ENCODE results near the gene SVOPL.
A peak's percentile ranks its signal among the peaks of the same experiment; 100 is the strongest.
"Not testable (repeated sequence)": the region's sequence is repeated elsewhere in the genome, so short reads cannot be mapped to it uniquely, and the experiment has no call there.

SVOPL gene

GRCh38 chr7:138700857-138701536, at the start of gene SVOPL:
Gene SVOPL (minus strand): TSS chr7:138701362. CDS start chr7:138679045, 22,317 bp downstream.
- no peak for FAIRE-seq
- DNase-seq (ENCODE audit: insufficient read length, low spot score) = no peak

DNA sequence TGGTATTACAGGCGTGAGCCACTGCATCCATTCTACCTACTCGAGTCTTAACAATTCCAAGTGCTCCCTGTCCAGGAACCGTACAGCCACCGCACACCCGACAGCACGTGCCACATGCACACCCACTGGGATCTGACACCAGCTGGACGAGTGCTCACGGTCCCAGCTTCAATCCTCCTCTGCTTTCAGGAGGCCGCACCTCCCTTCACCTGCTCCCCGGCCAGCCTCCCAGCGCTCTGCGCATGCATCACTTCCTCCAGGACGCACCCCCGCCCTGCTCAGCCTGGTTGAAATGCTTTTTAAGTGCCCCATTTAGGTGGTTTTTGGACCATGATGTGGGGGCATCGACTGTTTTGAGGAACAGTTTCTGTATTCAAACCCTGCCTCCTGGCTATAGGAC, 49.3 kb upstream of the SVOPL start:
- no peak for FAIRE-seq
- DNase-seq (ENCODE audit: insufficient read length, low spot score) = no peak

GRCh38 chr7:138749960-138750359, 48.8 kb upstream of the SVOPL start:
- DNase-seq (ENCODE audit: insufficient read length, low spot score) (no peak), FAIRE-seq (no peak)

DNA sequence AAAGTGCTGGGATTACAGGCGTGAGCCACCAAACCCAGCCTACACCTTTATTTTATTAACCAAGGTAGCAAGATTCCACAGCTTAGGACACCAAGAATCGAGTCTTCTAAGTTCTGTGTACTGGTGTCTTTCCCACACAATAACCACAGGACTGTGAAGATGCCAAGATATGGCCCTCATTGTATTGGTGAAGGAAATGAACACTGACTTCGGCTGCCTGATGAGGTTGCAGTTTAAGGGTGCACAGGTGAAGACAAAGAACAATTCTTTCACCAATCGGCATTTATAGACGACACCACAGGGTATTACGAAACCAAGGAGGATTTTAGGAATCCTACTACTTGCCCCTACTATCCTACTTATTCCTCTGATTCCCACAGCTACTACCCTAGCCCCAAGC, 47.5 kb upstream of the SVOPL start:
- FAIRE-seq = no peak

GRCh38 chr7:138746073-138746472, 44.9 kb upstream of the SVOPL start:
- DNase-seq (ENCODE audit: insufficient read length, low spot score) = no peak
- FAIRE-seq = no peak

More for the DNA sequence above, 47.5 kb upstream of the SVOPL start:
- DNase-seq (ENCODE audit: insufficient read length, low spot score) = no peak

GRCh38 chr7:138745189-138745588, 44.0 kb upstream of the SVOPL start:
- FAIRE-seq (no peak), DNase-seq (ENCODE audit: insufficient read length, low spot score) (no peak)

- DNase-seq (ENCODE audit: insufficient read length, low spot score) (no peak), FAIRE-seq (no peak)
These were observed 40.2 kb upstream of the SVOPL start for GRCh38 chr7:138741453-138741735.

GRCh38 chr7:138739859-138740258, 38.7 kb upstream of the SVOPL start:
- no peak for FAIRE-seq
- DNase-seq (ENCODE audit: insufficient read length, low spot score) = no peak

- peak; percentile 61 for DNase-seq (ENCODE audit: insufficient read length, low spot score)
- FAIRE-seq = peak; percentile 87
These were observed 37.6 kb upstream of the SVOPL start for GRCh38 chr7:138738551-138739335.

- DNase-seq (ENCODE audit: insufficient read length, low spot score) (no peak), FAIRE-seq (no peak)
These were observed 37.0 kb upstream of the SVOPL start for GRCh38 chr7:138738114-138738513.

DNA sequence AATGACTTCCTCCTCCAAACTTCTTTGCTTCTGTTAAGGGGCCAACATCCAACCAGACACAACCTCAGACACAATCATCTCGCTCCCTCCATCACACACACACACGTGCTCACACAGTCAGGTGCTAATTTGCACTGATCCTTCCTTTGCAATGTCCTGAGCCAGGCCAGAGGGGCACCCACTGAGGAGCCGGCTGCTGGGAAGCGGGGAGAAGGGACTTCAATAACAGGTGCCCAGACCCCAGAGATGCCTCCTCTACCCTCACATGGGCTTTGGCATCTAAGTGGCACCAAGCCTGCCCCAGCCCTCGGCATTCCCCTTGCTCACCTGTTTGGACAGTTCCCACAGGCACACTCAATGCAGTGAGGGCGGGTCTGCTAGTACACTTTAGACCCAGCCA, 34.2 kb upstream of the SVOPL start:
- FAIRE-seq = no peak
- DNase-seq (ENCODE audit: insufficient read length, low spot score) = no peak

GRCh38 chr7:138731733-138732132, 30.6 kb upstream of the SVOPL start:
- FAIRE-seq; DNase-seq (ENCODE audit: insufficient read length, low spot score): not testable (repeated sequence)

- DNase-seq (ENCODE audit: insufficient read length, low spot score) = no peak
- FAIRE-seq = no peak
These were observed 28.3 kb upstream of the SVOPL start for GRCh38 chr7:138729444-138729843.

- FAIRE-seq = no peak
- no peak for DNase-seq (ENCODE audit: insufficient read length, low spot score)
These were observed 26.4 kb upstream of the SVOPL start for GRCh38 chr7:138727336-138728099.

GRCh38 chr7:138726288-138726687, 25.1 kb upstream of the SVOPL start:
- no peak for FAIRE-seq

DNA sequence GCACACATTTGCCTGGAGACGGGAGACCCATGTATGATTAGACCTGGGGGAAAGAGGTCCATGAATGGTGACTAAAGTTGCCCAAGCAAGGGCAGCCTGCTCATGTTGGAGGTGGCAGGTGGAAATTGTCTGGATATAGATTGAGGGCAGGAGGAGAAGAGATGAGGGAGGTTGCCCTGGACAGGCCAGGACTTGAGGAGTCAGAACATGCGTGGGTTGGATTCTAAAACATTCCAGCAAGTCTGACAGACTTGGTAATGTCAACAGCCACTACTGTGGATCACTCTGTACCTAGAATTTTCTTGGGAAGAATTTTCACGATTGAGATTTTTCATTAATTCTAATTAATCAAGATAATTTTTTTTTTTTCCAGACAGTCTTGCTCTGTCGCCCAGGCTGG, 19.1 kb upstream of the SVOPL start:
- FAIRE-seq = no peak
- DNase-seq (ENCODE audit: insufficient read length, low spot score) = no peak

More at GRCh38 chr7:138726288-138726687, 25.1 kb upstream of the SVOPL start:
- DNase-seq (ENCODE audit: insufficient read length, low spot score) = no peak

GRCh38 chr7:138716889-138717288, 15.7 kb upstream of the SVOPL start:
- no peak for FAIRE-seq
- DNase-seq (ENCODE audit: insufficient read length, low spot score) = no peak

DNA sequence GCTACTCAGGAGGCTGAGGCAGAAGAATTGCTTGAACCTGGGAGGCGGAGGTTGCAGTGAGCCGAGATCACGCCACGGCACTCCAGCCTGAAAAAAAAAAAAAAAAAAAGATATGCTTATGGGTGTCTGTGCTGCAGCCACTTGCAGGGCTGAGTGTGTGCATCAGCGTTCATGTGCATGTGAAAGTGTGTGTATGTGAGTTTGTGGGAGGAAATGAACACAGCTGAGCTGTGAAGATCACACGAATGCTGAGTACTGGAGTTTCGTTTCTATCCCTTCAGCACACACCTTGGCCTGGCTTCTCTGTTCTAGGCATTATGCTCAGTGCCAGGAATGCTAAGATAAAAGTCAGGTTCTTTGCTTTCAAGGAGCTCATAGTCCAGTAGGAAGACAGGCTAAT, 12.0 kb upstream of the SVOPL start:
- FAIRE-seq (no peak), DNase-seq (ENCODE audit: insufficient read length, low spot score) (no peak)

DNA sequence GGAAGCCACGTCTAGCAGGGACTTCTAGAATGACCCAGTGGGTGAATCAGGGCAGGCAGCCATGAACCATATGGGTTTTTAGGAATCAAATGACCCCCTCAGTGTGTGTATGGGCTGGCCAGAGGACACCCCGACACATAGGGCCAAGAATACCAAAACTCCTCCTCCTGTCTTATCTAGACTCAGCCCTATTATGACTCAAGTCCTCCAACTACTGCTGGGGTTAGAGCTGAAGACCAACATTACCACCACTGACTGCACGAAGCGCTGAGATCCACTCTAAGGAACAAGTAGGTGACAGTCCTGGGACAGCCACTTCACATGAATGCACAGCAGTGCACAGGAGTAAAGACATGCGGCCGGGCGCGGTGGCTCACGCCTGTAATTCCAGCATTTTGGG, 11.5 kb upstream of the SVOPL start:
- FAIRE-seq (no peak), DNase-seq (ENCODE audit: insufficient read length, low spot score) (no peak)

DNA sequence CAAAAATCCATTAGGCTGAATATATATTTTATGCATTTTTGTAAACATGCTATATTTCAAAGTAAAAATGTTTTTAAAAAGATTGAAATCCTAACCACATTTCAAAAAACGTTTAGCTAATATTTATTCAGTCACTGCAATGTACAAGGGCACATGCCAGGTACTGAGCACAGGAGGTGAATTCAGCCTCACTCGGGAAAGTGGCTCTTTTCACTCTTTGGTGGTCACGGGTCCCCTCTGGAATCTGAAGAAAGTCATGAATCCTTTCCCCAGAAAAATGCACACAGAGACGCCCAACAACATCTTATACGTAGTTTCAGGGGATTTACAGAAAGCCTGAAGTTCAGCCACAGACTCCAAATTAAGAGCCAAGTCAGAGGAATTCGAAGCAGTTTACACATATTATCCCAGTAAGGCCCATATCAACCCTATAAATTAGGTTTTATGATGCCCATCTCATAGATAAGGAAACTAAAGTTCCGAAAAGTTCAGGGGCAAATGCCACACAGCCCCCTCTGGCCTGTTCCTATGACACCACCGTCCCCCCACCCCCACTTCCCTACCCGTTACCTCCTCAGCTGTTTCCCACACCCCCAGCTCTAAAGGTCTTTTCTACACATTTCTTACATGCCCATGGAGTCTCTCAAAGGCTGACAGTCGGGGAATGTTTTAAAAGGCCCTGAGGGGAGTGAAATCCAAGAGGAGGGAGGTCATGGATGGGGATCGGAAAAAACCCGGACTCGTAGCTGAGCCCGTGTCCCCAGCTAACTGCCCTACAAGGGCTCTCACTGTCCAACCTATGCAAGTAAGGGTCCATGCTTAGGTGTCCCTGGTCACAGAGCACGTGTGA, 9.6 kb upstream of the SVOPL start:
- FAIRE-seq = no peak
- DNase-seq (ENCODE audit: insufficient read length, low spot score) = no peak

DNA sequence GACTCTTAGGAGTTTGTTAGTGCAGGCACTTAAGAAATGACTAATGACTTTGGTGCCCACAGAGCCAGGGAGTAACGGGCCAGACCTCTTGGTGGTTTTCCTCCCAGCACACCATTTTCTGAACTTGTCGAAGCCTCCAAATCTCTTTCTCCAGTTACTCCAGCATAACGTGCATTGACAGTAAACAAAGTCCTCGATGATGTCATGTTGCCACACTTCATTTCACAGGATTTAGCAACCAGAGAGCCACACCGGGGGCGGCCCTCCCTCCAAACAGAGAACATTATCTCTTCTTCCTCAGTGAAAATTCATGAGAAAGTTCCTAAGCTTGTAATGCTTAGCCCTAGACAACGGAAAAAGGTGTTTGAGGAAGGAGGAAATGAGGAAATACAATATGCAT, 4.0 kb upstream of the SVOPL start:
- FAIRE-seq = no peak
- DNase-seq (ENCODE audit: insufficient read length, low spot score) = no peak

Measured in GM19239 (cell line).